ENCODE data around the gene GAL3ST2.
"Not testable (repeated sequence)": the region's sequence is repeated elsewhere in the genome, so short reads cannot be mapped to it uniquely, and the experiment has no call there.

The GAL3ST2 gene

GRCh38 chr2:241820625-241821384, 44.2 kb downstream of the GAL3ST2 start:
- no peak for DNase-seq (ENCODE audit: low spot score)

DNA sequence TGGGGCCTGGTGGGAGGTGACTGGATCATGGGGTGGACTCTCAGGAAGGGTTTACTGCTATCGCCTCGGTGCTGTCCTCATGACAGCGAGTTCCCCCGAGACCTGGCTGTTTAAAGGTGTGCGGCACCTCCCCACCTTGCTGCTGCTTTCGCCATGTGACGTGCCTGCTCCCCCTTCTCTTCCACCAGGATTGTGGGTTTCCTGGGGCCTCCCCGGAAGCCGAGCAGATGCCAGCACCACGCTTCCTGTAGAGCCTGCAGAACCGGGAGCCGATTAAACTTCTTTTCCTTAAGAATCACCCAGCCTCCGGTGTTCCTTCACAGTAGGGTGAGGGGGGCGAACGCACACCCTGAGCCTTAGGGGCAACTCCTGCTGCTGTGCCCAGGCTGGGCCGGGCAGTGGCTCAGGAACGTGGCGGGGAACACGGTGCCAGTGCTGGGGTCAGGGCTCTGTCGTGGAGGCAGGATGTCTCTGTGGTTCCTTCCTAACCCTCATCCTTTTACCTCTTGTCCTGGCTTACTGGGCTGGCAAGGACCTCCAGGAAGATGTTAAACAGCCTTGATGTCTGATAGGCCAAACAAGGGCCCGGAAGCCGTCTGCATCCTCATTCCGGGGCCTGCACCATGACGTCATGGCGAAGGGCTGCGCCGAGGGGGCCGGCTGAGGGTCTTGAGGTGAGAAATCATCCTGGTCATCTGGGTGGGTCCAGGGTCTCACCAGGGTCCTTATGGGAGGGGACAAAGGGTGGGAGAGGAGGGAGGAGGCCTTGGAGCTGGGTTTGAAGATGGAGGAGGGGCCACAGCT, 45.0 kb downstream of the GAL3ST2 start:
- DNase-seq (ENCODE audit: low spot score): no peak

DNA sequence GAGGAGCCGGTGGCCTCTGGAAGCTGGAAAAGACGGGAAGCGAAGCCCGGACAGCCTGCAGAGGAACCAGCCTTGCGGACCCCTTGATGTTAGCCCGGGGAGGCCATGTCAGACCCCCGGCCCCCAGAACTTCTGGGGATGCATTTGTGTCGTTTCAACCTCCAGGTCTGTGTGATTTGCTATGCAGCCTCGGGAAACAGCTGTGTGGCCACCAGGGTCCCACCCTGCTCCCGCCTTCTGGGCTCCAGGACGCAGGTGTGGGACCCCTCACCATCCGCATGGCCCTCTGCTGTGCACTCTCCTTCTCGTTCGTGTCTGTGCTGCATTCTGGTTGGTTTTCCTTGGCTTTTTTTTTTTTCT, 45.6 kb downstream of the GAL3ST2 start:
- no peak for DNase-seq (ENCODE audit: low spot score)

DNA sequence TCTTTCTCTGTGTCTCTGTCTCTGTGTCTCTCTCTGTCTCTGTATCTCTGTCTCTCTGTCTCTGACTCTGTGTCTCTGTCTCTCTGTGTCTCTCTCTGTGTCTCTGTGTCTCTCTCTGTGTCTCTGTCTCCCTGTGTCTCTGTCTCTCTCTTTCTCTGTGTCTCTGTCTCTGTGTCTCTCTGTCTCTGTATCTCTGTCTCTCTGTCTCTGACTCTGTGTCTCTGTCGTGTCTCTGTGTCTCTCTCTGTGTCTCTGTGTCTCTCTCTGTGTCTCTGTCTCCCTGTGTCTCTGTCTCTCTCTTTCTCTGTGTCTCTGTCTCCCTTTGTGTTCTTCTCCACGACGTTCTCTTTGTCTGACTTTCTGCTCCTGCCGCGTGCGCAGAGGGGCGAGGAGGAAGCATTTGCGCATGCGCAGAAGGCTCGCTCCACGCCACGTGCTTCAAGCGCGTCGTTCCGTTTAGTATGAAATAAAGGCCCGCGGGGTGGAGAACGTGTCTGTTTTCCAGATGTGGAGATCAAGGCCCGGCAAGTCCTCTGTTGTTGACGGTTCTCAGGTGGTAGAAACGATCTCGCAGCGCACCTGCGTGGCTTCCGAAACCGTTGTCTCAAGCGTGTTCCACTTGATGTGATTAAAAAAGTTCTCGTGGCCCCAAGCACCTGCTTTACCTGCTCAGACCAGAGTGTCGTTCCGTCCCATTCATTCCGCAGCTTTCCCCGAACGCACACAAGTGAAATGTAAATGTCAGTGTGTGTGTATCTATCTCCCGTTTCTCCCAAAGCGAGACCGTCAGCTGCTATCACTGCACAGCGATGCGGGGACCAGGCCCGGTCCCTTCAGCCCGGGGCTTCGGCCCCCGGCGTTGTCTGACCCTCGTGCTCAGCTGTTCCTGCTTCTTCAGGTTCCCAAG, 47.2 kb downstream of the GAL3ST2 start:
- not testable (repeated sequence) for DNase-seq (ENCODE audit: low spot score)

- DNase-seq (ENCODE audit: low spot score): no peak
These were observed 50.8 kb downstream of the GAL3ST2 start for GRCh38 chr2:241827394-241827793.

DNA sequence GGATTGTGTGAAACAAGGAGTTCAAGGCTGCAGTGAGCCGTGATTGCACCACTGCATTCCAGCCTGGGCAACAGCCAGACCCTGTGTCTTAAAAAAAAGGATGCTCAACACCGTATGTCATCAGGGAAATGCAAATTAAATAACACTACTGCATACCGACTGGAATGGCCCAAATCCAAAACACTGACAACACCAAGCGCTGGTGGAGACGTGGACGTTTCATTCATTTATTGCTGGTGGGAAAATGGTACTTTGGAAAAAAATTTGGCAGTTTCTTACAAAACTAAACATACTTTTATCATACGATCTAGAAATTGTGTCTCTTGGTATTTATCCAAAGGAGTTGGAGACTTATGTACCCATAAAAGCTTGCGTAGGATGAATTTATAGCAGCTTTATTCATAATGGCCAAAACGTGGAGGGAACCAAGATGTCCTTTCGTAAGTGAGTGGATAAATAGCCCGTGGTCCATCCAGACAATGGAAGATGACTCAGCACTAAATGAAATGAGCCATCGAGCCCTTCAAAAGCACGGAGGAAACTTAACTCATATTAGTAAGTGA, 56.6 kb downstream of the GAL3ST2 start:
- no peak for DNase-seq (ENCODE audit: low spot score)

DNA sequence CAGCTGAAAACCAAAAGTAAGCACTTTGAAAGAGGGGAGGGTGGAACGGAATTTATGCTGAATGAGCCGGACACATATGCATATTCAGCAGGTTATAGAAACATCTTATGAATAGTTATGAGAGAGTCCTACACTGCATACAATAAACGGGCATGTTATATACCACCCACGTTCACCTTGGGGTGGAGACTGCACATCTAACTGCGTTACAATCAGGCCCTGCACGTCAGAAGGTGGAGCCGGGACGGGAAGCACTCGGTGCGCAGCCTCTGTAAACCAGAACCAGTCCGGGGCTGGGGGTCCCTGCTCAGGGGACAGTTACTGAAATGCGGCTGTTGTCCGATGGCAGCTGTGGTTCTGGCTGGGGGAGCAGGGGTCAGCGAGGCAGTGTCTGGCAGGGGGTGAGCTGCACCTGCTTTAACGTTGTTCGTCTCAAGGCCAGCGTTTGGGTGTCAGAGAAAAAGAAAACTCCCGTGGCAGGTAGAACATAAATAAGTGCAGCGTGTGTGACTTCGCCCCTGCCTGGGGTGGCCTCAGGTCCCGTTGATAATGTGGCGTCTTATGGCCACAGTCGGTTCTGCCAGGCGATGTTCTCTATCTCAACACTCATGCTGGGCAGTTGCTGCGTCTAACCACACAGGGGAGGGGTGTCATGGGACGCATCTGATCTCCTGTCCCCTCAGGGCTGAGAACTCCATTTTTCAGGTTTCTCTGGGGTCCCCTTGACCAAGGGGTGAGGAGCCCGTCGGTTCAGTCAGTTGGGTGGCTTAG, 57.3 kb downstream of the GAL3ST2 start:
- DNase-seq (ENCODE audit: low spot score): not testable (repeated sequence)

- no peak for DNase-seq (ENCODE audit: low spot score)
These were observed 58.0 kb downstream of the GAL3ST2 start for GRCh38 chr2:241834527-241835210.

- no peak for DNase-seq (ENCODE audit: low spot score)
These were observed 59.0 kb downstream of the GAL3ST2 start for GRCh38 chr2:241835611-241836010.

DNA sequence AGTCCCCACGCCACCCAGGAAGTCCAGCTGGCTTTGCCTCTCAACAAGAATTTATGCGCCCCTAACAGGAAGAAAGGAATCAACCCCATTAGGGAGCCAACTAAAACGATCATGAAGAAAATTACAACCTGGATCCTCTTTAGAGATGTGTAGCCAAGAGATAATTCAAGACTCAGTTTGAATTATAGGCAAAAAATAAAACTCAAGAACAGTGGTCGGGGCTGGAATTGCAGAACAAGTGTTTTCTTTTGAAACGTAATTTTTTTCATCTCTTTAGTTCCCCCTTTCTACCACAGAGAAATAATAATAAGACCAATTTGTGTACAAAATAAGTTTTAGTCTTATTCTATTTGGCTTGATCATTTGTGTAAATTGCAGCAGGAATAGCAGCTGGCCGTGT, 59.7 kb downstream of the GAL3ST2 start:
- no peak for DNase-seq (ENCODE audit: low spot score)

GRCh38 chr2:241837197-241837965, 60.8 kb downstream of the GAL3ST2 start:
- DNase-seq (ENCODE audit: low spot score): no peak

- DNase-seq (ENCODE audit: low spot score): no peak
These were observed 64.8 kb downstream of the GAL3ST2 start for GRCh38 chr2:241841181-241842066.

GRCh38 chr2:241842067-241842415, 65.4 kb downstream of the GAL3ST2 start:
- no peak for DNase-seq (ENCODE audit: low spot score)

- DNase-seq (ENCODE audit: low spot score): no peak
These were observed 66.1 kb downstream of the GAL3ST2 start for GRCh38 chr2:241842620-241843211.

DNA sequence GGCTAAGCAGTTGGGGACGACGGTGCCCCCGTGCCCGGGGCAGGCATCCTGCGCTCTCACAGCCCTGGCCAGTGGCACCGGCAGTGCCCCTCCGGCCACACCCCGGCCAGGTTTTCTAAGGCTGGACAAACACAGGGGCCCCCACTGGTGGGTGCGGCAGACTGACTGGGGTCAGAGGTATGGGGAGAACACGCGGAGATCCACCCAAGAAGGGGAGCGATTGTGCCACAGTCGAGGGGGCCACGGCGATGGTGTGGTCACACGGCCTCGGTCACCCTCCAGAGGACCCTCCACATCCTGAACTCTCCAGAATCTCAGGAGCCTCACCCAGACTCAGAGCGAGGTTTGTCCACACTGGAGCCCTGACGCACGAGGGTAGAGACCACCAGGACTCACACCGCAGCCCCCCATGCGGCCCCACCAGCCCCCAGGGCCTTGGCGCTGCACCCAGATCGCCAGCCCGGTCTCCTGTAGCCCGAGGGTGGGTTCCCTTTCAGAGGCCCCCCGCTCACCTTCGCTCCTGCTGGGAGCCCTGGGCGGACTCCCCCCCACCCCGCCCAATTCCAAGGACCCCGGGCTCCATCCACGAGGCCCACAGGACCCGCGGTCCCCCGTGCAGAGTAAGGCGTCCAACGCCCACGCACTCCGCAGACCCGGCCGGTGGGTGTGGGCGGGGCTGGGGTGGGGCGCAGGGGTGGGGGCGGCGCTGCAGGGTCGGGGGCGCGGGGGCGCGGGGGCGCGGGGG, 66.9 kb downstream of the GAL3ST2 start:
- DNase-seq (ENCODE audit: low spot score): no peak

- no peak for DNase-seq (ENCODE audit: low spot score)
These were observed 67.6 kb downstream of the GAL3ST2 start for GRCh38 chr2:241844066-241844728.
